MCF 10A (cell line): ENCODE results near the gene PRELID3B. TPM values are rescaled to one million over a fixed set of nuclear protein-coding genes. Genes with fewer than 3 reads are reported as not detected.

ENCODE experiments used
- BruUV-seq: library from RNA; stranded (reverse); fragments of 400-500 nt; replicated peaks from 2 replicates; lab custom pipeline; 2021; lab: Mats Ljungman, UMichigan
- CTCF ChIA-PET: fragments of 300-600 bp; sonication (Branson Sonifier 250); formaldehyde crosslinking; extraction: SDS; loops from one replicate; lab custom pipeline; 2021; ENCODE audit warnings: antibody characterized with exemption, inconsistent platforms; lab: Yijun Ruan, JAX
- POLR2A ChIA-PET: fragments of 300-600, 350-650 bp; sonication (Branson Sonifier 250); formaldehyde crosslinking; extraction: SDS; loops from one replicate; lab custom pipeline; 2020; ENCODE audit warnings: antibody characterized with exemption, inconsistent platforms; lab: Yijun Ruan, JAX
- DNase-seq: peaks from one replicate; pipeline ENCODE4 v3.0.0-alpha.2; 2018; ENCODE audit not compliant: unreplicated experiment
- H3K27ac Mint-ChIP-seq: one replicate; pipeline ENCODE4 v1.8.0; 2022; ENCODE audit warnings: mild to moderate bottlenecking, low read depth, mixed read lengths; ENCODE audit not compliant: unreplicated experiment
- H3K27me3 Mint-ChIP-seq: one replicate; pipeline ENCODE4 v1.8.0; 2022; ENCODE audit warnings: mixed read lengths; ENCODE audit not compliant: insufficient read depth, unreplicated experiment
- H3K36me3 Mint-ChIP-seq: one replicate; pipeline ENCODE4 v1.8.0; 2022; ENCODE audit warnings: mild to moderate bottlenecking, moderate library complexity, mixed read lengths; ENCODE audit not compliant: insufficient read depth, unreplicated experiment
- H3K4me1 Mint-ChIP-seq: one replicate; pipeline ENCODE4 v1.8.0; 2022; ENCODE audit warnings: mixed read lengths; ENCODE audit not compliant: insufficient read depth, unreplicated experiment
- H3K4me3 Mint-ChIP-seq: one replicate; pipeline ENCODE4 v1.8.0; 2022; ENCODE audit warnings: mild to moderate bottlenecking, moderate library complexity, mixed read lengths; ENCODE audit not compliant: unreplicated experiment
- H3K9me3 Mint-ChIP-seq: one replicate; pipeline ENCODE4 v1.8.0; 2022; ENCODE audit warnings: mixed read lengths; ENCODE audit not compliant: unreplicated experiment
- intact Hi-C: fragments of 100-400 bp; cut with micrococcal nuclease; formaldehyde crosslinking; loops from 2 replicates; pipeline ENCODE4 v1.14.1; 2022
- total RNA-seq: library from RNA; stranded (reverse); gene quantifications from 2 replicates; pipeline ENCODE4 v1.2.3, GENCODE V29; 2022
- TF ChIP-seq, protein P1 (sequence below): fragments of 200-600 bp; IDR thresholded peaks from one replicate; pipeline ENCODE4 v1.8.0; 2022; ENCODE audit warnings: antibody characterized with exemption, mild to moderate bottlenecking; ENCODE audit not compliant: unreplicated experiment

Gene PRELID3B
- total RNA-seq, 1 experiment from 2014 or later: 197 TPM

DNA sequence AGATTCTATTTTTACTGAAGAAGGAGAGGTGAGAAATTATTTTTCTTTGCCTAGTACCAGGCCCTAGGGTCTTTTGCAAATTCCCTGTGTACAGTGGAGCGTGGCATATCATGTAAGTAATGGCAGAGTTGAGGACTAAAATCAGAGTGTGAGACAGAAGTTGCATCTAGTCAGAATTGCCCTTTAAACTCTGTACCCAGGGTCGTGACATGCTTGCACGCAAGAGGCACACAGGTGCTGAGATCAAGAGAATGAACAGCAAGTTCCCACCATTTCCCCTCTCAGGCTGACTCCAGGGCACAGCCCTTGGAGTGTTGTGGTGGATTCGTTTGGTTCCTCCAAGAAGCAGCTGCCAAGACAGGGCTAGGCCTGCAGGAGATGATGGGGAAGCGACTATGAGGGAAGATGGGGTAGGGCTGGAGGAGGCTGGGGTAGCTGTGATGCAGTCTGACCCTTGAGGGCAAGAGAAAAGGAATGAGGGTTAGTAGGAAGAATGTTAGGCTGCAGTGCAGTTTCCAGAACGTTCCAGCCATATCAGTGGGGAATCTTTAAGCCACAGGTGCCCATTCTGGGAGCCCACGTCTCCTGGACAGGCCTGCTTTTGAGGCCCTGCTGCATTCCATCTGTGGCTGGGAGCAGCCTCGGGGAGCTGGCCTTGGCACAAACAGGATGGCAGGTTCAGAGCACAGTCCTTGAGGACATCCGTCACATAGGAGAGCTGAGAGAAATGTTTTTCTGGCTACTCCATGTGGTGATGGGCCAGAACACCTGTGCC lies 54.6 kb downstream of the PRELID3B start:
- Mint-ChIP-seq H3K27ac (peak overlapping the region; percentile 62), H3K36me3 (peaks cover 71% of the 10 kb centered on the region), H3K27me3 (no peaks in the 10 kb centered on the region), H3K4me1 (peaks cover 13% of the 10 kb centered on the region), H3K4me3 (no peak overlapping the region), H3K9me3 (no peaks in the 10 kb centered on the region)
- ChIA-PET CTCF (interaction anchor here (1.1 kb wide), 1 partner anchor 30 kb away, joined by 4 read pairs; no protein-coding TSS in a partner anchor), POLR2A (no interaction called here)
- TF ChIP-seq, protein P1, sequence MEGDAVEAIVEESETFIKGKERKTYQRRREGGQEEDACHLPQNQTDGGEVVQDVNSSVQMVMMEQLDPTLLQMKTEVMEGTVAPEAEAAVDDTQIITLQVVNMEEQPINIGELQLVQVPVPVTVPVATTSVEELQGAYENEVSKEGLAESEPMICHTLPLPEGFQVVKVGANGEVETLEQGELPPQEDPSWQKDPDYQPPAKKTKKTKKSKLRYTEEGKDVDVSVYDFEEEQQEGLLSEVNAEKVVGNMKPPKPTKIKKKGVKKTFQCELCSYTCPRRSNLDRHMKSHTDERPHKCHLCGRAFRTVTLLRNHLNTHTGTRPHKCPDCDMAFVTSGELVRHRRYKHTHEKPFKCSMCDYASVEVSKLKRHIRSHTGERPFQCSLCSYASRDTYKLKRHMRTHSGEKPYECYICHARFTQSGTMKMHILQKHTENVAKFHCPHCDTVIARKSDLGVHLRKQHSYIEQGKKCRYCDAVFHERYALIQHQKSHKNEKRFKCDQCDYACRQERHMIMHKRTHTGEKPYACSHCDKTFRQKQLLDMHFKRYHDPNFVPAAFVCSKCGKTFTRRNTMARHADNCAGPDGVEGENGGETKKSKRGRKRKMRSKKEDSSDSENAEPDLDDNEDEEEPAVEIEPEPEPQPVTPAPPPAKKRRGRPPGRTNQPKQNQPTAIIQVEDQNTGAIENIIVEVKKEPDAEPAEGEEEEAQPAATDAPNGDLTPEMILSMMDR: no peak
- no TSS peak for BruUV-seq
- no peak for DNase-seq
- intact Hi-C loops: no loop called here

DNA sequence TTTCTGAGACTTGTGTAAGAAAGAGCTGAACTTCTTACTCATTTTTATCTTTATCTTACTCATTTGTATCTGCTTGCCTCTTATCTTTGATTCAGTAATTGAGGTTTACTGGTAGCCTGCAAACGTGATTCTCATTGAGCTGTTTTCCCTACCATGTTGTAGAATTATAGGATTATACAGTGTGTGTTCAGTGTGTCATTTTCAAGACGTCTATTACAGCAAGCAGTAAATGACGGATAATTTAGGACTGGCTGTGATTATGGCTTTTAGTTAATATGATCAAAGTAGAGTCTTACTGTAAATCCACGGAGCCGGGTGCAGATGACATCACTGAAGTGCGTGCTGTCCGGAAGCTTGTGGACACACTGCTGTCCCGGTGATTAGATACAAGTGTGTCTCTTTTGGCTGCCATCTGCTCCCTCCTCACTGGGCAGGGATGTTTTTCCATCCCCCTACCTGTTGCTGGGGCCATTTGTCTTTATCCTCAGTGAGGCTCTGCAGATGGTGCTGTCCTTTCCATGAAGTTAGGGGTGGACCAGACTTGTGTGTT lies 55.5 kb downstream of the PRELID3B start:
- CTCF ChIA-PET: no interaction called here
- Mint-ChIP-seq H3K27me3 (no peaks in the 10 kb centered on the region), H3K4me3 (no peak overlapping the region), H3K36me3 (peaks cover 62% of the 10 kb centered on the region), H3K4me1 (peaks cover 20% of the 10 kb centered on the region), H3K27ac (no peak overlapping the region), H3K9me3 (no peaks in the 10 kb centered on the region)
- intact Hi-C loops: no loop called here
- POLR2A ChIA-PET: no interaction called here
- BruUV-seq: no TSS peak
- TF ChIP-seq, protein P1: no peak
- DNase-seq: no peak

DNA sequence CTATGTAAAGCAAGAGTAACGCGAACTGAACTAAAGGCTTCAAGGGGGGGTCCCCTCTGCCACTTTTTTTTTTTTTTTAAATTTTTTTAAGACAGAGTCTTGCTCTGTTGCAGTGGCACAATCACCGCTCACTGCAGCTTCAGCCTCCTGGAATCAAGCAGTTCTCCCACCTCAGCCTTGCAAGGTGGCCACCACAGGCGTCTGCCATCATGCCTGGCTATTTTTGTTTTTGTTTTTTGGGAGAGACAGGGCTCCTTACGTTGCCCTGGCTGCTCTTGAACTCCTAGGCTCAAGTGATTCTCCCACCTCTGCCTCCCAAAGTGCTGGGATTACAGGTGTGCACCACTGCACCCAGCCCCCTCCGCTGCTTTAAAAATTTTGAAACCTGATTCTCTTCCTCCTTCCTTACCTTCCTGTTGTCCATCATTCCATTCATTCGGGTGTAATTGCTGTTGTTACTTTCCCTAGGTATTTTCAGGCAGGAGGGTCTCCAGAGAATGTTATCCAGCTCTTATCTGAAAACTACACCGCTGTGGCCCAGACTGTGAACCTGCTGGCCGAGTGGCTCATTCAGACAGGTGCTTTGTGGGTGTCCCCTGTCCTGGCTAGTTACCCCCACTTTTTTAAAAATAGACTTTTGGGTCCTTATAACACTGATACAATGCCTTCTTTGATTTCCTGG lies 56.2 kb downstream of the PRELID3B start:
- ChIA-PET CTCF (no interaction called here), POLR2A (no interaction called here)
- Mint-ChIP-seq H3K4me3 (no peak overlapping the region), H3K27me3 (no peaks in the 10 kb centered on the region), H3K27ac (no peak overlapping the region), H3K9me3 (no peaks in the 10 kb centered on the region), H3K36me3 (peaks cover 55% of the 10 kb centered on the region), H3K4me1 (peaks cover 21% of the 10 kb centered on the region)
- intact Hi-C loops: no loop called here
- DNase-seq: no peak
- BruUV-seq: no TSS peak
- TF ChIP-seq, protein P1: no peak

DNA sequence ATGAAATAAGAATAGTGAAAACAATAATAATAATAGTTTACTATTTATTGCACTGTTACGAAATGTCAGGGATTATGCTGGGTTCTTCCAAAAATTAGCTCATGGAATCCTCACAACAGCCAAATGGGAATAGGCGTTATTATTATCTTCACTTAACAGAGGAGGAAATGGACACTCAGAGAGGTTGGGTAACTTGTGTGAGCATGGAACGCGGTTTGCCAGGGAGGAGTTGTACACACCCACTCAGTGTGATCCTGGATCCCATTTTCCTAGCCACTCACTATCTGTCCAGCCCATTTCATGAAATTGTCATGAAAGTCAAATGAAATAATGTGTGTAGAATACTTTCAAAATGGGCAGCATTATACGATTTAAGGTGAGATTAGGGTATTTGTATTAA lies 56.9 kb downstream of the PRELID3B start:
- H3K9me3 Mint-ChIP-seq: no peaks in the 10 kb centered on the region

More for the DNA sequence above, 56.9 kb downstream of the PRELID3B start:
- CTCF ChIA-PET: interaction anchor here (1.1 kb wide), 1 partner anchor 19 kb away, joined by 3 read pairs; no protein-coding TSS in a partner anchor
- Mint-ChIP-seq H3K27ac (no peak overlapping the region), H3K36me3 (peaks cover 48% of the 10 kb centered on the region), H3K27me3 (no peaks in the 10 kb centered on the region), H3K4me1 (peaks cover 21% of the 10 kb centered on the region), H3K4me3 (no peak overlapping the region)
- BruUV-seq: no TSS peak
- POLR2A ChIA-PET: interaction anchor here (1.0 kb wide), 1 partner anchor 92 kb away, joined by 3 read pairs; no protein-coding TSS in a partner anchor
- DNase-seq: no peak
- TF ChIP-seq, protein P1: no peak
- intact Hi-C loops: no loop called here
